ENCODE data around the gene DSC3. TPM values are rescaled to one million over a fixed set of nuclear protein-coding genes. Genes with fewer than 3 reads are reported as not detected.

Gene DSC3
- total and polyA plus RNA-seq, 9 donors = 0.05 to 9.1 (median 0.45) TPM

- intact Hi-C loops (cut with DNase I) = no loop called here
- 75 to 89% (median 83%) methylated on average over 1 of the region's 1 CpG for WGBS, 3 donors
- no peak overlapping the region for H3K27ac ChIP-seq
- DNase-seq = no peak
- no peaks in the 10 kb centered on the region for H3K4me1 ChIP-seq (ENCODE audit: insufficient read depth)
- no peaks in the 10 kb centered on the region for H3K27me3 ChIP-seq
- TF ChIP-seq EP300 (IDR thresholded peaks at IDR 0.05) = no peak
- TF ChIP-seq CTCF (IDR thresholded peaks at IDR 0.05) = no peak
- no peak for TF ChIP-seq POLR2A (IDR thresholded peaks at IDR 0.05)
- H3K9me3 ChIP-seq = no peaks in the 10 kb centered on the region
- H3K36me3 ChIP-seq = no peaks in the 10 kb centered on the region
- H3K4me3 ChIP-seq = no peak overlapping the region
These were observed 35.3 kb upstream of the DSC3 start for GRCh38 chr18:31077878-31078277.

GRCh38 chr18:31072175-31072574 is 29.6 kb upstream of the DSC3 start:
- Histone ChIP-seq H3K4me1 (ENCODE audit: insufficient read depth) (no peaks in the 10 kb centered on the region), H3K27ac (no peak overlapping the region), H3K27me3 (no peaks in the 10 kb centered on the region), H3K36me3 (no peaks in the 10 kb centered on the region), H3K9me3 (no peaks in the 10 kb centered on the region), H3K4me3 (no peak overlapping the region)
- DNase-seq = no peak
- intact Hi-C loops (cut with DNase I) = no loop called here
- TF ChIP-seq POLR2A (IDR thresholded peaks at IDR 0.05) = no peak
- TF ChIP-seq CTCF (IDR thresholded peaks at IDR 0.05) = no peak
- TF ChIP-seq EP300 (IDR thresholded peaks at IDR 0.05) = no peak
- WGBS, 3 donors = 74 to 81% (median 79%) methylated on average over 4 of the region's 4 CpGs

- Histone ChIP-seq H3K9me3 (no peaks in the 10 kb centered on the region), H3K27me3 (no peaks in the 10 kb centered on the region), H3K27ac (no peak overlapping the region), H3K4me1 (ENCODE audit: insufficient read depth) (no peaks in the 10 kb centered on the region), H3K36me3 (no peaks in the 10 kb centered on the region), H3K4me3 (no peak overlapping the region)
- 45 to 56% (median 52%) methylated on average over 3 of the region's 3 CpGs for WGBS, 3 donors
- TF ChIP-seq POLR2A (IDR thresholded peaks at IDR 0.05) (no peak), CTCF (IDR thresholded peaks at IDR 0.05) (no peak), EP300 (IDR thresholded peaks at IDR 0.05) (no peak)
- intact Hi-C loops (cut with DNase I) = no loop called here
- DNase-seq = no peak
These were observed 27.7 kb upstream of the DSC3 start for GRCh38 chr18:31070206-31070605.

GRCh38 chr18:31066266-31066665 is 23.7 kb upstream of the DSC3 start:
- no peaks in the 10 kb centered on the region for H3K4me1 ChIP-seq (ENCODE audit: insufficient read depth)
- no peak for TF ChIP-seq CTCF (IDR thresholded peaks at IDR 0.05)
- no peak for TF ChIP-seq EP300 (IDR thresholded peaks at IDR 0.05)
- TF ChIP-seq POLR2A (IDR thresholded peaks at IDR 0.05) = no peak
- DNase-seq = no peak
- no peaks in the 10 kb centered on the region for H3K36me3 ChIP-seq
- no peaks in the 10 kb centered on the region for H3K9me3 ChIP-seq
- H3K4me3 ChIP-seq = no peak overlapping the region
- no peak overlapping the region for H3K27ac ChIP-seq
- no peaks in the 10 kb centered on the region for H3K27me3 ChIP-seq
- WGBS, 3 donors = 93 to 100% (median 98%) methylated on average over 1 of the region's 1 CpG
- intact Hi-C loops (cut with DNase I) = no loop called here

All from ovary (tissue), 9 donors.